ENCODE results near the gene SLC26A1. TPM values are rescaled to one million over a fixed set of nuclear protein-coding genes. Genes with fewer than 3 reads are reported as not detected.

Gene SLC26A1
- total RNA-seq, 1 experiment from 2014 or later: 1.3 TPM

DNA sequence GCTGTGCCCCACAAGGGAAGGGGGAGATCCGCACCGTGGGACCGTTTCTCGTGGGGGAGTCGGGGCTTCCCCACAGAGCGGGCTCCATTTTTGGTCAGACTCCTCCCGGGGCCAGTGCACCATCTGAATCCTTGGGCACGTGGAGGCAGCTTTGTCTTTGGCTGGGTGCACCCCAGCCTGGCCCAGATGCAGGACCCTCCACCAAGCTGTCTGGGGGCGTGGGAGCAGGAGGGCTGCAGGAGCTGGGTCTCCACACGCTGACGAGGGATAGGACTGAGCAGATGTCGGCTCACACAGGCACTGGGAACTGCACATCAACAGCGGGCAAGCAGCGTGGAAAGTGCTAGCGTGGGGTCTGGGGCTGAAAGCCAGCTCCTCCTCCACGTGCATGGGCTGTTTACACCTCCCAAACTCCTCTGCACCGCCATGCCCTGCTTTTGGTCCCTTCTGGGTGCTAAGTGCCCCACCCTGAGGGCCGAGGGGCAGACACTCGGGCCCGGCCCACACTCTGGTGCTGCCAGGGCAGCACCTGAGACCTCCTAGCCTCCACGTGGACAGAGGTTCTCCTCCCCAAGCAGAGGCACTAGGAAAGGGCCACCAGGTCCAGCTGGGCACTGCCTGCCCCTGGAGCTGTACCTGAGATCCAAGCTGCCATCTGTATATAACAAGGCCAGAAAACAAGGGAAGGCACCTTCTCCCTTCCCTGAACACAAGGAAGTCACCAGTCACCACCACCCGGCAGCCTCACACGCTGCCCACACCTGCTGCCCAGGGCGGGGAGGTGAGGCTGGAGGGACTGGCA, 33.7 kb downstream of the SLC26A1 start:
- no peaks in the 10 kb centered on the region for H3K36me3 ChIP-seq (ENCODE audit: low read depth)
- intact Hi-C loops (cut with micrococcal nuclease; ENCODE audit: unreplicated experiment): no loop called here
- no peak overlapping the region for H3K4me2 ChIP-seq
- H4K20me1 ChIP-seq (ENCODE audit: insufficient read depth): no peaks in the 10 kb centered on the region
- H2AFZ ChIP-seq: no peak overlapping the region
- H3K9me2 ChIP-seq (ENCODE audit: insufficient read depth): no peaks in the 10 kb centered on the region
- ChIA-PET POLR2A (ENCODE audit: unreplicated experiment) (no interaction called here), CTCF (no interaction called here)
- H3K9me3 ChIP-seq (ENCODE audit: insufficient read depth, low read depth): no peaks in the 10 kb centered on the region
- DNase-seq: no peak
- no TSS peak for BruUV-seq (replicated peaks)
- TF ChIP-seq CTCF (conservative IDR thresholded peaks at IDR 0.05) (no peak), EZH2 (IDR thresholded peaks at IDR 0.05; ENCODE audit: low read depth) (no peak)
- H3K79me2 ChIP-seq (ENCODE audit: low read depth): no peaks in the 10 kb centered on the region
- no peak overlapping the region for H3K27ac ChIP-seq
- H3F3A ChIP-seq (ENCODE audit: insufficient read depth, low read depth): no peaks in the 10 kb centered on the region
- no peaks in the 10 kb centered on the region for H3K4me1 ChIP-seq (replicated peaks; ENCODE audit: insufficient read depth)
- no peaks in the 10 kb centered on the region for H3K27me3 ChIP-seq (ENCODE audit: insufficient read depth, low read depth)
- no peak overlapping the region for H3K4me3 ChIP-seq

- intact Hi-C loops (cut with micrococcal nuclease; ENCODE audit: unreplicated experiment): no loop called here
- no peak for DNase-seq
- no peaks in the 10 kb centered on the region for H4K20me1 ChIP-seq (ENCODE audit: insufficient read depth)
- H3K4me3 ChIP-seq: no peak overlapping the region
- no peaks in the 10 kb centered on the region for H3F3A ChIP-seq (ENCODE audit: insufficient read depth, low read depth)
- TF ChIP-seq EZH2 (IDR thresholded peaks at IDR 0.05; ENCODE audit: low read depth) (no peak), CTCF (conservative IDR thresholded peaks at IDR 0.05) (no peak)
- no peaks in the 10 kb centered on the region for H3K4me1 ChIP-seq (replicated peaks; ENCODE audit: insufficient read depth)
- no peak overlapping the region for H2AFZ ChIP-seq
- H3K27me3 ChIP-seq (ENCODE audit: insufficient read depth, low read depth): no peaks in the 10 kb centered on the region
- POLR2A ChIA-PET (ENCODE audit: unreplicated experiment): interaction anchor here (0.5 kb wide), 1 partner anchor 378 kb away, joined by 3 read pairs; no protein-coding TSS in a partner anchor
- H3K36me3 ChIP-seq (ENCODE audit: low read depth): no peaks in the 10 kb centered on the region
- no peaks in the 10 kb centered on the region for H3K9me3 ChIP-seq (ENCODE audit: insufficient read depth, low read depth)
- CTCF ChIA-PET: no interaction called here
- no peak overlapping the region for H3K27ac ChIP-seq
- BruUV-seq (replicated peaks): no TSS peak
- no peak overlapping the region for H3K4me2 ChIP-seq
- no peaks in the 10 kb centered on the region for H3K9me2 ChIP-seq (ENCODE audit: insufficient read depth)
- no peaks in the 10 kb centered on the region for H3K79me2 ChIP-seq (ENCODE audit: low read depth)
Measured at GRCh38 chr4:958696-959337, 34.4 kb downstream of the SLC26A1 start.

DNA sequence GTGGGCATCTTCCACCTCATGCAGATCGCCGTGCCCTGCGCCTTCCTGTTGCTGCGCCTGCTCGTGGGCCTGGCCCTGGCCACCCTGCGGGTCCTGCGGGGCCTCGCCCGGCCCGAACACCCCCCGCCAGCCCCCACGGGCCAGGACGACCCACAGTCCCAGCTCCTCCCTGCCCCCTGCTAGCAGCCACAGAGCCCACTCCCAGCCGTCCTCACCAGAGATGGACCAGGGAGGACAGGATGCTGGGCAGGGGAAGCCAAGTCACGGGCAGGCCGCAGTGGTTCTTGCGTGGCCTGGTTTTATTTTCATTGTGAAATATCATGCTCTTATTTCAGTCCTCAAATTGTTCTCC, 34.9 kb downstream of the SLC26A1 start:
- no peaks in the 10 kb centered on the region for H3K27me3 ChIP-seq (ENCODE audit: insufficient read depth, low read depth)
- H3F3A ChIP-seq (ENCODE audit: insufficient read depth, low read depth): no peaks in the 10 kb centered on the region
- no peaks in the 10 kb centered on the region for H3K79me2 ChIP-seq (ENCODE audit: low read depth)
- ChIA-PET CTCF (no interaction called here), POLR2A (ENCODE audit: unreplicated experiment) (no interaction called here)
- H3K4me1 ChIP-seq (replicated peaks; ENCODE audit: insufficient read depth): no peaks in the 10 kb centered on the region
- no peak overlapping the region for H2AFZ ChIP-seq
- H3K9me2 ChIP-seq (ENCODE audit: insufficient read depth): no peaks in the 10 kb centered on the region
- TF ChIP-seq EZH2 (IDR thresholded peaks at IDR 0.05; ENCODE audit: low read depth) (no peak), CTCF (conservative IDR thresholded peaks at IDR 0.05) (no peak)
- H3K9me3 ChIP-seq (ENCODE audit: insufficient read depth, low read depth): no peaks in the 10 kb centered on the region
- no peak for DNase-seq
- H3K4me3 ChIP-seq: no peak overlapping the region
- H3K4me2 ChIP-seq: no peak overlapping the region
- intact Hi-C loops (cut with micrococcal nuclease; ENCODE audit: unreplicated experiment): no loop called here
- no peaks in the 10 kb centered on the region for H3K36me3 ChIP-seq (ENCODE audit: low read depth)
- H3K27ac ChIP-seq: no peak overlapping the region
- no peaks in the 10 kb centered on the region for H4K20me1 ChIP-seq (ENCODE audit: insufficient read depth)
- no TSS peak for BruUV-seq (replicated peaks)
